Stimulated activated naive CD4-positive, alpha-beta T cell (primary cell): ENCODE measurements around the gene CD22.
A peak's percentile ranks its signal among the peaks of the same experiment; 100 is the strongest.

Source experiments
- DNase-seq, 6 experiments: peaks; one replicate each; lab custom pipeline; 2025; lab: John Stamatoyannopoulos, UW

Gene CD22

GRCh38 chr19:35295792-35296462 lies 33.1 kb upstream of the CD22 start:
- DNase-seq: peak in 5 of 6 experiments; percentile 20 to 49 (median 24)

- DNase-seq: no peak
Measured at GRCh38 chr19:35296644-35297514, 32.1 kb upstream of the CD22 start.

GRCh38 chr19:35297515-35297848 lies 31.5 kb upstream of the CD22 start:
- no peak for DNase-seq

- no peak for DNase-seq
Measured at GRCh38 chr19:35297922-35298321, 31.1 kb upstream of the CD22 start.

- DNase-seq: no peak
Measured at GRCh38 chr19:35298561-35298972, 30.4 kb upstream of the CD22 start.

- peak in 1 of 6 experiments; percentile 8 for DNase-seq
Measured at GRCh38 chr19:35299523-35300338, 29.3 kb upstream of the CD22 start.

- DNase-seq: no peak
Measured at GRCh38 chr19:35300339-35300649, 28.7 kb upstream of the CD22 start.

- no peak for DNase-seq
Measured at GRCh38 chr19:35301961-35302360, 27.0 kb upstream of the CD22 start.

- DNase-seq: no peak
Measured at GRCh38 chr19:35302446-35302845, 26.5 kb upstream of the CD22 start.

- DNase-seq: no peak
Measured at GRCh38 chr19:35303357-35303915, 25.6 kb upstream of the CD22 start.

GRCh38 chr19:35304036-35304435 lies 25.0 kb upstream of the CD22 start:
- no peak for DNase-seq

GRCh38 chr19:35305181-35305580 lies 23.8 kb upstream of the CD22 start:
- DNase-seq: no peak

GRCh38 chr19:35306473-35307246 lies 22.3 kb upstream of the CD22 start:
- DNase-seq: no peak

GRCh38 chr19:35307931-35308330 lies 21.1 kb upstream of the CD22 start:
- no peak for DNase-seq

- no peak for DNase-seq
Measured at GRCh38 chr19:35308910-35309309, 20.1 kb upstream of the CD22 start.

- no peak for DNase-seq
Measured at GRCh38 chr19:35309481-35310279, 19.3 kb upstream of the CD22 start.

- DNase-seq: no peak
Measured at GRCh38 chr19:35310331-35310730, 18.7 kb upstream of the CD22 start.

- no peak for DNase-seq
Measured at GRCh38 chr19:35310811-35311465, 18.0 kb upstream of the CD22 start.

GRCh38 chr19:35311901-35312665 lies 16.9 kb upstream of the CD22 start:
- no peak for DNase-seq

GRCh38 chr19:35313587-35313986 lies 15.4 kb upstream of the CD22 start:
- DNase-seq: no peak
